Progenitor cell of endocrine pancreas (in vitro differentiated cells): Measurements from ENCODE around the gene FLII. TPM values are rescaled to one million over a fixed set of nuclear protein-coding genes. Genes with fewer than 3 reads are reported as not detected.

Experiments used
- DNase-seq: peaks from one replicate; pipeline ENCODE4 v3.0.0; 2021; ENCODE audit warnings: low spot score; ENCODE audit not compliant: unreplicated experiment
- H3K27ac Mint-ChIP-seq: 2 replicates; pipeline ENCODE4 v1.8.0; 2021; ENCODE audit warnings: mild to moderate bottlenecking, moderate library complexity, mixed read lengths
- H3K27me3 Mint-ChIP-seq: 2 replicates; pipeline ENCODE4 v1.8.0; 2021; ENCODE audit warnings: mixed read lengths
- H3K36me3 Mint-ChIP-seq: 2 replicates; pipeline ENCODE4 v1.8.0; 2022; ENCODE audit warnings: mixed read lengths; ENCODE audit not compliant: insufficient read depth
- H3K4me1 Mint-ChIP-seq: 2 replicates; pipeline ENCODE4 v1.8.0; 2021; ENCODE audit warnings: low read depth, mixed read lengths
- H3K4me3 Mint-ChIP-seq: 2 replicates; pipeline ENCODE4 v1.8.0; 2021; ENCODE audit warnings: low read depth, mild to moderate bottlenecking, moderate library complexity, mixed read lengths
- H3K9me3 Mint-ChIP-seq: 2 replicates; pipeline ENCODE4 v1.8.0; 2021; ENCODE audit warnings: low read depth, mixed read lengths
- CTCF ChIP-seq: fragments of 200-600 bp; sonication (generic); IDR thresholded peaks from one replicate; pipeline ENCODE4 v1.5.0; 2021; ENCODE audit warnings: antibody characterized with exemption, mild to moderate bottlenecking; ENCODE audit not compliant: unreplicated experiment
- total RNA-seq: library from RNA; stranded (reverse); gene quantifications from 2 replicates; pipeline ENCODE4 v1.2.1, GENCODE V29; 2021

FLII gene
- total RNA-seq, 1 donor from 2014 or later: 260 TPM

- TF ChIP-seq CTCF: no peak
- H3K27me3 Mint-ChIP-seq: no peaks in the 10 kb centered on the region
- no peaks in the 10 kb centered on the region for H3K9me3 Mint-ChIP-seq
- H3K36me3 Mint-ChIP-seq: peaks cover 15% of the 10 kb centered on the region
- no peak for DNase-seq
- H3K27ac Mint-ChIP-seq: no peak overlapping the region
- no peak overlapping the region for H3K4me3 Mint-ChIP-seq
- H3K4me1 Mint-ChIP-seq: no peaks in the 10 kb centered on the region
Measured at GRCh38 chr17:18197535-18198194, 60.9 kb downstream of the FLII start.

GRCh38 chr17:18195246-18195645 lies 63.3 kb downstream of the FLII start:
- Mint-ChIP-seq H3K4me3 (no peak overlapping the region), H3K27me3 (no peaks in the 10 kb centered on the region), H3K36me3 (peaks cover 17% of the 10 kb centered on the region), H3K9me3 (no peaks in the 10 kb centered on the region), H3K4me1 (peaks cover 7% of the 10 kb centered on the region), H3K27ac (no peak overlapping the region)
- TF ChIP-seq CTCF: no peak
- no peak for DNase-seq

Other genes with a start within 250 kb of the FLII start
- gene ATPAF2, start 219.6 kb downstream of the FLII start, total RNA-seq: 25.3 and 31.5 TPM in 2 replicates
- 10.2 and 12.1 TPM in 2 replicates for gene GID4, start 219.3 kb downstream of the FLII start, total RNA-seq
- 42.9 and 49.3 TPM in 2 replicates for gene DRG2, start 170.8 kb downstream of the FLII start, total RNA-seq
- 3.3 and 3.9 TPM in 2 replicates for gene MYO15A, start 150.0 kb downstream of the FLII start, total RNA-seq
- 78.1 and 78.4 TPM in 2 replicates for gene ALKBH5, start 74.9 kb downstream of the FLII start, total RNA-seq
- 75.8 and 76.7 TPM in 2 replicates for gene LLGL1, start 33.1 kb downstream of the FLII start, total RNA-seq
- 18.4 and 22.2 TPM in 2 replicates for gene MIEF2, start 1.9 kb upstream of the FLII start, total RNA-seq
- 60.4 and 63.2 TPM in 2 replicates for gene TOP3A, start 56.3 kb upstream of the FLII start, total RNA-seq
- gene SMCR8, start 56.6 kb upstream of the FLII start, total RNA-seq: 16.6 and 17.7 TPM in 2 replicates
- gene SHMT1, start 104.8 kb upstream of the FLII start, total RNA-seq: 36.1 and 36.6 TPM in 2 replicates
- gene EVPLL, start 119.0 kb upstream of the FLII start, total RNA-seq: not detected in 2 replicates
- not detected in 2 replicates for gene LGALS9C, start 218.1 kb upstream of the FLII start, total RNA-seq